ENCODE measurements around the gene SLU7.

The SLU7 gene

GRCh38 chr5:160363660-160364395, 55.1 kb downstream of the SLU7 start:
- no peak for DNase-seq

DNA sequence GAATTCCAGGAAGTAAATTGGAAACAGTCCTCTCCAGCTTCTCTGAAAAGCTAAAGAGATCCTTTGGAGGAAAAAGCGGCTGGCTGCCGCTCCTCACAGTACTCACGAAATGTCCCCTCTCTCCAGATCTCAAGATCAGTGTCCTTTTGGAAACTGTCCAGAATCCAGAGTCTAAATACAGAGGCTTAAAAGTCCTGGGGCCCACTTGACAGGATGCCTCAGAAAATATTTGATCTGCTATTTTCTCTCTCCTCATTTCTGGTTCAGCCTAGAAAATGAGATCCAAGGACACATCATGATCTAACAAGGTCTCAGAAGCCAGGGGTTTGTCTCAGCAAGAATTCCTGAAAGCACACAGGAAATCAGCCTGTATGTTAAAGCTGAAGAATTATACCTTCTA, 55.7 kb downstream of the SLU7 start:
- no peak for DNase-seq

- no peak for DNase-seq
These were observed 57.2 kb downstream of the SLU7 start for GRCh38 chr5:160361624-160362228.

DNA sequence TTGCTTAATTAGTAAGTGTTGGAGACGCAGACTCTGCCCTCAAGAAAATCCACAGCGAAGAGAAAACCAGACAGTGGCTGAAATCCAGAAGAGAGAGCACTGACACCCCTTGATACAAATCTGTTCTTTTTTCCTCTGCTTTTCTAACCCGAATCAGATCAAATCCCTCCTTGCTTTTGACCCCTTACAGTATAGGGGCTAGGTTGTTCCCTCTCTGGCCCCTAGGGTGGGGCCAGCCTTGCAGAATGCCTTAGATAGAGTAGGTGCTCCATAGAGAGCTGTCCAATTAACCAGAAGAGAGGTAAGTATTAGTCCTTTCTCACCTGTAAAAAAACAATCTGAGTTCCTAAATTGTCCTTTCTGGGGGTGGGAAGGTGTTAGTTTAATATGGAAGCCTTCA, 58.6 kb downstream of the SLU7 start:
- DNase-seq: no peak

DNA sequence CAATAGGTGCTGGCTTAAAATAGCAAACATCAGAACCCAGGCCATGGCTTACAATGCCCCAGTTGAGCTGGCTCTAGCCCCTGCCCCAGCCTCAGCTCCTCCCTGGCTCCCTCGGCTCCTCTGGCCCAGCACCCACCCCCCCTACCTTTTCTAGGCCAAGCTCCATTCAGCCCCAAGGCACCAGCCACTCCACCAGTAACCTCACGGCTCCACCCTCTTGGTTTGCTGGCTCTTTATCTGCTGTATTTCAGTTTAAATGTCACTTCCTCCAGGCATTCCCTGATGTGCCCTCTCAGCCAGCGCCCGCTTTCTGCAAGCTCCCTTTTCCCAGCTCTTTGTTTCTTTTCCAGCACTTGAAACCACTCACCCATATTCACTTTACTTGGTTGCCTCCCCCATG, 59.1 kb downstream of the SLU7 start:
- DNase-seq: no peak

DNA sequence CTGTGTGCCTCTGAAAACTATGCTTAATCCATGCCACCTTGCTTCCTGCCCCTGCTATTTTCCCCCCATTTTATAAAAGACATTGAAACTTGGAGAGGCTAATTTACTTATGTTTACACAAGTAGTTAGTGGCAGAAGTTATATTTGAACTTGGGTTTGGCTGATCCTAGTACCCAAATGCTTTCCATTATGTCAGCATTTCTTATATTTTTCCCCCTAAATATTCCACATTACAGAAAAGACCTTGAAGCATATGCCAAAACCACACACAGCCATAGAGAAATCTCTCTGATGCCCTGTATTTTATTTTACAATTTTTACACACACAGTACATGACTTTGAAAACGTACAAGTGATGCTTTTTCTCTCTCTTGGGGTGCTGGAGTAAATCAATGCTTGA, 59.6 kb downstream of the SLU7 start:
- DNase-seq: no peak

- no peak for DNase-seq
These were observed 60.9 kb downstream of the SLU7 start for GRCh38 chr5:160357861-160358411.

DNA sequence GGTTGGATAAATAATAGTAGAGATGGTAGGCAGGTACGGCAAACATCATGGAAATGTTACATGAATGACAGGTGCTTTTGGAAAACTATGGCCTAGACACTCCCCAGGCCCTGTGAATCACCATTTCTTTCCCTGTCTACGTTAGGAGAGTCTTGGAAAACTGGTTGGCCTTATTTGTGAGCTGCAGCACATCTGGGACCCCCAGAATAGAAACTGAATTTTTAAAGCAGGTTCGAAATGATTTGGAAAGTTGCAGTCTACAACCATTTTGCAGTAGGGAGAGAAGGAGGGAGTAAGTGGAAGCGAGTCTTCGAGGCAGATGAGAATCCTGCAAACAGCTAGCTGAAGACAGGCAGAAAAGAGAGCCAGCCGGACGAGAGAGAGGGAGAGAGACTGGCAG, 61.5 kb downstream of the SLU7 start:
- no peak for DNase-seq

DNA sequence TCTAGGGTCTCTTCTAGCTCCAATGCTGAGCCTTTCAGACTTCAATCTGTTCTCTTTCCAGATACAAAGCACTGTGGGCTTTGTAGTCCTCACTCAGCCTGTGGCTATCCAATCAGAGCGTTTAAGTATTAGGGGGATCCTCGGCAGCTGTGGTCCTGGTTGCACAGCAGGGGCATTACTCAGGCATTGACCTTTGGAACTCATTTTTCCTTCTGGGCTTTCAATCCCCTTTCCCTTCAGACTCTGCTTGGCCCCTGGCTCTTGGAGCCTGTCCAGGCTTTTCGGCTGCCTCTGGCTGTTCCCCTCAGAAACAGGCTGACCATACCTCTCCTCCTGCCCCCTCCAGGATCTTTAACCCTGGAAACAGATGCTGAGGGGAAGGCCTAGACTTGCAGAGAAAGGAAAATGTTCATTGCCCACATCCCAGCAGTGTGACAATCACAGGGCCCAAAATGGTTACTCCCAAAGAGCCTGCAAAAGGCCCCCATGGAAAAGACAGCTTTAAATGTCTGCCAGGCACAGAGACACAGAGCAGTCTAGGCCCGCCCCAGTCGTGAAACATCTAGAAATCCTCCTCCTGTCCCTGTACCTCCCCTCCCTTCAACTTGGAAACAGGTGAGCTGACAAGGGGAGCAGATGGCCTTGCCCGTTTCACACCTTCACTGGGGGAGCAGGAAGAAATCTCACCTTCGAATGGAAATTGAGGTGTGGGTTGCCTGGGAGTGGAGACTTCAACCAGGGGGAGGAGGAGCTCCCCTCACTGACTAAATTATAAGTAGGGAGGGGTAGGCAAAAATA, 62.1 kb downstream of the SLU7 start:
- no peak for DNase-seq

DNA sequence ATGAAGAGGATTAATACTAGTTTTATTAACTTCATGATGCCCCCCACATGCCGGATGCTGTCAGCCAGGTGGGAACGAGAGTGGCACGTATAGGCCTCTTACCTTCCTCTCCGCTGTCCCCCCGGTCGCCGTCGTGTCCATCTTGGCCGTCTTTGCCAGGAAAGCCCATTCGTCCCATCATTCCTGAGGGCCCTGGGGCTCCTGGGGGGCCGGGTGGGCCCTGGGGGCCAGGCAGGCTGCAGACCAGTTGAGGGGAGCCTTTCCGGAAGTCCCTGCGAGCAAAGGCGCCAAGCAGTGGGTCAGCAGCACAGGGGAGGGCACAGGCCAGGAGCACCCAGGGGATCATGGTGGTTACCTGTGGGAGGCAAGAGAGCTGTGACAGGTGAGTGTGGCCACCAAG, 64.2 kb downstream of the SLU7 start:
- DNase-seq: no peak

DNA sequence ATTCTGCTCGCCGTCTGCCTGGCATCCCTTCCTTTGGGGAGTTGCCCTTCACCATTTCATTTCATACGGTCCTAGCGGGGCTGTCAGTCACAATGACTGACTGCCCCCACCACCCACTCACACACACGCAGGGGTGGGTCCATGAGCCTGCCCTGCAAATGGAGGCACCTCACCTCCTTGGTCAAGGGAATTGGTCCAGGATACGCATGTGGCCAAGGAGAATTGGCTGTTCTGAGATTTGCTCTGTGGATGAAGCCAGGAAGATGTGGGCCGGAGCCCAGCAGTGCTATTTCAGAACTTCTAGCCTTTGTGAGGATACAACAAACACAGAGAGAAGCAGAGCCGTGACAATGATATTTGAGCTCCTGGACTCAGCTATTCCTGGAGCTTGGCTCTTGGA, 65.5 kb downstream of the SLU7 start:
- DNase-seq: no peak

DNA sequence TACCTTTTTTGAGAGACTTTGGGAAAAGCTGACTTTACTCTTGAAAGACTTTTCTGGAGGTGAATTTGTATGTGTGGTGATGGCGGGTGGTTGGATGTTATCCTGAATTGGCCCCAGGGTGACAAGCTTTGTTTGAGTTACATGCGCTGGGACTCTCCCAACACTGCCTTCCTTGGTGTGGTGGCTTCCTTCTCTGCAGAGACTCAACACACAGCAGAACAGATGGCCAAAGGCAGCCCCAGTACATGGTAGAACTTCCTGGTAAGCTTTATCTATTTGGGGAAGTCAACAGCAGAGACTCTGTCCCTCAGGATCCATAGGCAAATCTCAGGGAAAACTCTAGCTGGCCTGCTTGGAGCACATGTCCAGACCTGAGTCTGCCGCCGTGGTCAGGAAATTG, 66.6 kb downstream of the SLU7 start:
- no peak for DNase-seq

Data from activated T-cell treated with anti-CD3 and anti-CD28 coated beads, Interleukin-2, amount 50 U/mL, for 1 hour (primary cell).